Brain pericyte (primary cell): Measurements from ENCODE around the gene SORCS3.
"Not testable (repeated sequence)": the region's sequence is repeated elsewhere in the genome, so short reads cannot be mapped to it uniquely, and the experiment has no call there.

Source experiments
- DNase-seq: peaks from one replicate; pipeline ENCODE4 v3.0.0-alpha.2; 2012; ENCODE audit warnings: low read depth, low spot score

The SORCS3 gene

GRCh38 chr10:104690101-104690500 lies 49.0 kb downstream of the SORCS3 start:
- no peak for DNase-seq

GRCh38 chr10:104690959-104691358 lies 49.9 kb downstream of the SORCS3 start:
- DNase-seq = no peak

- no peak for DNase-seq
Measured at GRCh38 chr10:104694074-104694473, 53.0 kb downstream of the SORCS3 start.

DNA sequence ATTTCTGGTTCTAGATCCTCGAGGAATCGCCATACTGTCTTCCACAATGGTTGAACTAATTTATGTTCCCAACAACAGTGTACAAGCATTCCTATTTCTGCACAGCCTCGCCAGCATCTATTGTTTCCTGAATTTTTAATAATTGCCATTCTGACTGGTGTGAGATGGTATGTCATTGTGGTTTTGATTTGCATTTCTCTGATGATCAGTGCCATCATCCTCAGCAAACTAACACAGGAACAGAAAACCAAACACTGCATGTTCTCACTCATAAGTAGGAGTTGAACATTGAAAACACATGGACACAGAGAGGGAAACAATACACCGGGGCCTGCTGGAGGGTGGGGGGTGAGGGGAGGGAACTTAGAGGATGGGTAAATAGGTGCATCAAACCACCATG lies 62.2 kb downstream of the SORCS3 start:
- DNase-seq = not testable (repeated sequence)

DNA sequence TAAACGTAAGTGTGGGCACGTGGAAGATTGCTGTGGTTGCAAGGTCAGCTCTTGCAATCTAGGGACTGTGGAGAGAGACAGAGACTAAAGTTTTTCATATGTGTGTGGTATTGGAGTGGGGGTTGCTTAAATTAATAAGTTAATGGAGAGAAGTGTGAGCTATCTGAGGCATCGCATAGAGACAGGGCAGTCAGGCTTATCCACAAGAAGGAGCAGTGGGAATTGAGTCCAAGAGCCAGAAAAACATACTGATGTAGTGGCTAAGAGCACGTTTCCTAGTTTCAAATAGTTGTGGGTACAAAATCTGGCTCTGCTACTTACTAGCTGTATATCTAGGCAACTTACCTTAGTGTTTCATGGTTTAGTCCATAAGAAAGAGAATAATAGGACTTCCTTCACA lies 65.8 kb downstream of the SORCS3 start:
- DNase-seq = no peak

- DNase-seq = no peak
Measured at GRCh38 chr10:104707602-104708459, 66.7 kb downstream of the SORCS3 start.

DNA sequence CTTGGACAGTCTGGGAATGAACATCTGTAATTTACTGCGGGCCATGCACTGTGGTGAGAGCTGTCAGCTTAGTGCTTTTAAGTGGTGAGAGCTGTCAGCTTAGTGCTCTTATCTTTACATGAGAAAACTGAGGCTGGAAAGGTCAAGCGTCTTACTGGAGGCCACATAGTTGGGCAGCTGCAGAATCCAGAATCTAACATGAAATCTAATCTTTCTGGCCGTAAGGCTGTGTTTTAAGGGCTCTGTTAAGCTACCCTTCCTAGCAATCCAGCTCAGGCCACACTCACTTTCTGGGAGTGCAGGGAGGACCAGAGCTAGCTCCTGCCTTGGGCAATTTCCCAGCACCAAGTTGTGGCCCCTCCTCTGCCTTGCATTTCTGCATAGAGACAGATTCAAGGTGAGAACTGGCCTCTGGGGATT lies 70.2 kb downstream of the SORCS3 start:
- DNase-seq = no peak

DNA sequence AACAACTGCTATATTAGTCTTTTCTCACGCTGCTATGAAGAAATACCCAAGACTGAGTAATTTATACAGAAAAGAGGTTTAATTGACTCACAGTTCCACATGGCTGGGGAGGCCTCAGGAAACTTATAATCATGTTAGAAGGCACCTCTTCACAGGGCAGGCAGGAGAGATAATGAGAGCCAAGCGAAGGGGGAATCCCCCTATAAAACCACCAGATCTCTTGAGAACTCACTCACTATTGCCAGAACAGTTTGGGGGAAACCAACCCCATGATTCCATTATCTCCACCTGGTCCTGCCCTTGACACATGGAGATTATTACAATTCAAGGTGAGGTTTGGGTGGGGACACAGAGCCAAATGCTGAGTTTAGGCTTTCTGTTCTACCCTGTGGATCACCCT lies 89.5 kb downstream of the SORCS3 start:
- DNase-seq = not testable (repeated sequence)

- no peak for DNase-seq
Measured at GRCh38 chr10:104731192-104731591, 90.1 kb downstream of the SORCS3 start.

DNA sequence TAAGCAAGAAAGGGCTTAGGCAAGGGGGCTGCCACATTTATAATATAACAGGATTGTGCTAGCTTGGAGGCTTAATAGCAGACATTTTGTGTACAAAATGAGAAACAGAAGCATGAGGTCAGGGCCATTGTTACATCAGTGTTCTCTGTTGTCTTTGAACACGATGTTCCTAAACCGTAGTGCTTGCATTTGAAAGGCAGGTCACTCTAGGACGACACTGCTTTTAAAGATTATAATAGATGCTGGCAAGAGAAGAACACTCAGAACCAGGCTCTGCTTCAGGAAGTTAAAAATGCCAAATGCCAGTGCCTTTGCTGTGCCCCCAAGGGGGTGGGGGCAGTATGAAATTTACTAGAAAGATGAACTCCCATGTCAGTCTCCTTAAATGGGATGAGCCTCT lies 91.1 kb downstream of the SORCS3 start:
- no peak for DNase-seq

GRCh38 chr10:104734433-104734832 lies 93.3 kb downstream of the SORCS3 start:
- DNase-seq = no peak

- DNase-seq = no peak
Measured at GRCh38 chr10:104735036-104735756, 94.1 kb downstream of the SORCS3 start.

- DNase-seq = no peak
Measured at GRCh38 chr10:104735757-104736391, 94.8 kb downstream of the SORCS3 start.

- DNase-seq = no peak
Measured at GRCh38 chr10:104741127-104741526, 100.0 kb downstream of the SORCS3 start.

DNA sequence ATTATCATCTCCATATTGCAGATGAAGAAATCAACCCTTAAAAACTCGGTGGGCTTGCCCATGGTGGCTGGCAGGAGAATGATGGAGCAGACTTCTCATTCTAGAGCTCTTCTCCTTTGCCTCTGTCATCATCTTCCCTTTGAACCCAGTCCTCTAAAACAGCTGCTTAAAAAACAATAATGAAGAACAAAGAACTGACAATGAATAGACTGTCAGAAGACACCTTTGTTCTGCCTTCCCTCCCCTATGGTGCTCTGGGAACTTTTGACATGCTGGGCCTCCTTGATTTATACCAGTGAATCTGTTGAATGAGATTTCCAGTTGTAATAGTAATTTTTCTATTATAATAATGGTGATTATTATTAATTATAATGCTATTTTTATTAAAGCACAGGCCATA lies 103.0 kb downstream of the SORCS3 start:
- no peak for DNase-seq

DNA sequence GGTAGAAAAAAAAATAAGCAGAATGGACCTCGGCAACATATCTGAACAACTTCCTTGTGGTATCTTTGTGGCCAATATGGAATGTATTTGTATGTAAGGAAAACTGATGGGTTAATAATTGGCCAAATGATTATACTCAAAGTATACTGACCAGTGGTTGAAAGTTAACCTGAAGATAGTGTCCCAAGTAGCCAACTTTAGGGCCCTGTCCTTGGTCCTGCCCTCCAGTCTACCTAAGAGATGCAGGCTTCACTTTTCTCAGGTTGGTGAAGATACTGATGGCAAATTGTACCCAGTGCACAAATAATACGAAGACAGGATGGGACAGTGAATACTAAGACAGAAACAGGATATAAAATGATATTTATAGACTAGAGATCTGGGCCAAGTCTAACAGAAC lies 109.2 kb downstream of the SORCS3 start:
- no peak for DNase-seq

DNA sequence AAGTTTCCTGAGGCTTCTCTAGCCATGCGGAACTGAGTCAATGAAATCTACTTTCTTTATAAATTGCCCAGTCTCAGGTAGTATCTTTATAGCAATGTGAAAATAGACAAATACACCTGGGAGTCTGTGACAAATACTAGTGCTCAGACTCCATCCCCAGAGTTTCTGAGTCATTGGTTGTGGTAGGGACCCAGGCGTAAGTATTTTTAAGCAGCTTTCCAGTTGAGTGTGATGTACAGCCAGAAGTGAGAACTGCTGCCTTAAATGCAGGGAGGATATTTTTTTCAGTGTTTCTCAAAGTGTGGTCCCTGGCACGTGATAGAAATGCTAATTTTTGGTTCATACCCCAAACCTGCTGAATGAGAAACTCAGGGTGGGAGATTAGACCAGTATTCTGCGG lies 121.7 kb downstream of the SORCS3 start:
- DNase-seq = no peak

- no peak for DNase-seq
Measured at GRCh38 chr10:104766341-104766740, 125.3 kb downstream of the SORCS3 start.

- DNase-seq = no peak
Measured at GRCh38 chr10:104767282-104767681, 126.2 kb downstream of the SORCS3 start.

DNA sequence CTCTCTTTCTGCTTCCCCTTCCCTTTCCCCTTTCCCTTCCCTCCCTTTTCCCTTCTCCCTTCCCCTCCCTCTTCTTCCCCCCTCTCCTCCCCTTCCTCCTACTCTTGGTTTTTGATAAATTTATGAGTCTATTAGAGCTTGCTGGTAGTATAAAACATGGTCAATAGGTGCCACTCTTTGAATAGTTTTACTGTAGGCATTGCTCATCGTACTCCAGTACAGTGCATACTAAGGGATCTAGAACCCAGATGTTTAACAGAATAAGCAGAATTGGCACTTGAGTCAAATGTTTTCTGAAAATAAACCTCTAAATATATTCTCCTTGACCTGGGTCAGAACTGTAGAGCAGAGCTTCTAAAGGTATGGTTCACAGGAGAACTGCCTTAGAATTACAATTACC lies 126.7 kb downstream of the SORCS3 start:
- DNase-seq = no peak

- no peak for DNase-seq
Measured at GRCh38 chr10:104773105-104773504, 132.0 kb downstream of the SORCS3 start.

- no peak for DNase-seq
Measured at GRCh38 chr10:104774234-104774633, 133.1 kb downstream of the SORCS3 start.
